ENCODE results near the gene BMERB1.
"Not testable (repeated sequence)": the region's sequence is repeated elsewhere in the genome, so short reads cannot be mapped to it uniquely, and the experiment has no call there.

BMERB1 gene

GRCh38 chr16:15466131-15466530 is 31.7 kb downstream of the BMERB1 start:
- DNase-seq, result no peak

GRCh38 chr16:15466886-15467781 is 32.7 kb downstream of the BMERB1 start:
- no peak for DNase-seq

GRCh38 chr16:15476971-15477370 is 42.6 kb downstream of the BMERB1 start:
- not testable (repeated sequence) for DNase-seq

GRCh38 chr16:15477802-15478201 is 43.4 kb downstream of the BMERB1 start:
- no peak for DNase-seq

DNA sequence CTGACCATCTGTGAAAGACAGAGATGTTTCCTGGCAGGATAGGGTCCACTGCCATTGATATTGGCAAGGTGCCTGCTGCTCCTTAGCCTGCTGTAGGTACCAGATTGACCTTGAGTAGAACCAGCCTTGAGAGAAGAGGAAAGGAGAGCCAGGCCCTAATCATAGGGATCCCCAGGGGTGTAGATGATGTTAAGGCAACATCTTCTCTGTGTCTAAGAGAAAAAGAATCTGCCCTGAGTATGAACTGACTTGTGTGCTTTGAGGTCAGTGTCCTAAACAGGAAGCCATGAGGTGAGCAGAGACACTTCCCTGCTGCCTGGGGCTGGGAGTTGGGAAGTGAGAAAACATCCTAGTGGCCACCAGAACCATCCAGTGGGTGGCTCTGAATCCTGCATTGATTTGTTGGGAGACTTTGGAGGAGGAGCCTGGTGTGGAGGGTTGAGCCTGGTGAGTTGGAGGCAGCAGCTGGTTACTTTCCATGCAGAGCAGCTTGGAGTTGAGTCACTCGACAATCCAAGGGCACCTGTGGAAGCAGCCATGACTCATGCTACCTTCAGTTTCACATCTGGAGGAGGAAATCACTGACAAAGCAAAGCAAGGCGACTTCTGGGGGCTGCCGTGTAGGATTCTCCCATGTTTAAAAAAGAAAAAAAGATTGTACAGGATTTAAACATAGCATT is 47.8 kb downstream of the BMERB1 start:
- no peak for DNase-seq

GRCh38 chr16:15482748-15483298 is 48.4 kb downstream of the BMERB1 start:
- no peak for DNase-seq

- no peak for DNase-seq
Measured at GRCh38 chr16:15483857-15484256, 49.5 kb downstream of the BMERB1 start.

GRCh38 chr16:15484662-15485061 is 50.3 kb downstream of the BMERB1 start:
- no peak for DNase-seq

- DNase-seq, result no peak
Measured at GRCh38 chr16:15485175-15485574, 50.8 kb downstream of the BMERB1 start.

DNA sequence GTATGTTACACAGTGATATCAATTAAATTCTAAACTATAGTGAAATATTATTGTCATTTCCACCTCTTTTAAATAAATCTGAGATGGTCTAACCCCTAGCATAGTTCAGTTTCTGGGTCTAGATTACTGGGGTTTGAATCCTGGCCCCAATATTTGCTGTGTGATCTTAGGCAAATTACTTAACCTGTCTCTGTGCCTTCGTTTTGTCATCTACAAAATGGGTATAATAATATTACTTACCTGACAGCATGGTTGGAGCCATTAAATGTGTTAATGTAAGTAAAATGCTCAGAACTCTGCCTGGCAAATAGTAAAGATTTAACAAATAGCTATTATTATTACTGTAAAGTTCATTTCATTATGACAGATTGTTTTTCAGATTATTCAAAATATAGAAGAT is 52.3 kb downstream of the BMERB1 start:
- DNase-seq, result no peak

DNA sequence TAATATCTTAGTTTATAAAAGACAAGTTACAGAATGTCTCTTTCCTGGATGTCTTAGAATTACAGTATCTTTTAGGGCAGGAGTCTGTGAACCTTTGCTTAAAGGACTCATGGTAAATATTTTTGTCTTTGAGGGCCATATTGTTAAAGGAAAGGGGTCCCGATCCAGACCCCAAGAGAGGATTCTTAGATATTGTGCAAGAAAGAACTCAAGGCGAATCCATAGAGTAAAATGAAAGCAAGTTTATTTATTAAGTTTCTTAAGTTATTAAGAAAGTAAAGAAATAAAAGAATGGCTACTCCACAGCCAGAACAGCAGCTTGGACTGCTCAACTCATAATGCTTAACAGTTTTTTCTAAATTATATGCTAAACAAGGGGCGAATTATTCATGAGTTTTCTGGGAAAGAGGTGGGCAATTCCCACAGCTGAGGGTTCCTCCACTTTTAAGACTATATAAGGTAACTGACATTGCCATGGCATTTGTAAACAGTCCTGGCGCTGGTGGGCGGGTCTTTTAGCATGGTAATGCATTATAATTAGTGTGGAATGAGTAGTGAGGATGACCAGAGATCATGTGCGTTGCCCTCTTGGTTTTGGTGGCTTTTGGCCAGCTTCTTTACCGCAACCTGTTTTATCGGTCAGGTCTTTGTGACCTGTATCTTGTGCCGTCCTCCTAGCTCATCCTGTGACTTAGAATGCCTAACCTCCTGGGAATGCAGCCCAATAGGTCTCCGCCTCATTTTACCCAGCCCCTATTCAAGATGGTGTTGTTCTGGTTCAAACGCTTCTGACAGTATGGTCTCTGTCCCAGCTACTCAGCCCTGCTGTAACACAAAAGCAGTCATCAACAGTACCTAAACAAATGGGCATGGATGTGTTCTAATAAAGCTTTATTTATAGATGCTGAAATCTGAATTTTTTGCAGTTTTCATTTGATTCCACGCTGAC is 53.2 kb downstream of the BMERB1 start:
- DNase-seq, result no peak

GRCh38 chr16:15489016-15489415 is 54.6 kb downstream of the BMERB1 start:
- no peak for DNase-seq

- no peak for DNase-seq
Measured at GRCh38 chr16:15490123-15490711, 55.8 kb downstream of the BMERB1 start.

DNA sequence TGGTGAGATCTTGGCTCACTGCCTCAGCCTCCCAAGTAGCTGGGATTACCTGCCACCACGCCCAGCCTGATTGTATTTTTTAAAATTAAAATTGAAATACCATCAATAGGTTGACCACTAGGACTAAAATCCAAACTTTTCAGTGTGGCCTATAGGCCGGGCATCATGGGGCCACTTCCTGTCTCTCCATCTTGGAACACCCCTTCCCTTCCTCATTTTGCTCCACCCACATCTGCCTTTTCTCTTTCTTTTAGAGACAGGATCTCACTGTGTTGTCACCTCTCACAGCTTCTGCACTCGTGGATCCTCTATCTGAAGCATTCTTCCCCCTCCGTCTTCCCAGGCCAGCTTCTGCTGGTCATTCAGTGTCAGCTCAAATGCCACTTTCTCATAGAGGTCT is 57.0 kb downstream of the BMERB1 start:
- no peak for DNase-seq

- no peak for DNase-seq
Measured at GRCh38 chr16:15492091-15492740, 57.8 kb downstream of the BMERB1 start.

DNA sequence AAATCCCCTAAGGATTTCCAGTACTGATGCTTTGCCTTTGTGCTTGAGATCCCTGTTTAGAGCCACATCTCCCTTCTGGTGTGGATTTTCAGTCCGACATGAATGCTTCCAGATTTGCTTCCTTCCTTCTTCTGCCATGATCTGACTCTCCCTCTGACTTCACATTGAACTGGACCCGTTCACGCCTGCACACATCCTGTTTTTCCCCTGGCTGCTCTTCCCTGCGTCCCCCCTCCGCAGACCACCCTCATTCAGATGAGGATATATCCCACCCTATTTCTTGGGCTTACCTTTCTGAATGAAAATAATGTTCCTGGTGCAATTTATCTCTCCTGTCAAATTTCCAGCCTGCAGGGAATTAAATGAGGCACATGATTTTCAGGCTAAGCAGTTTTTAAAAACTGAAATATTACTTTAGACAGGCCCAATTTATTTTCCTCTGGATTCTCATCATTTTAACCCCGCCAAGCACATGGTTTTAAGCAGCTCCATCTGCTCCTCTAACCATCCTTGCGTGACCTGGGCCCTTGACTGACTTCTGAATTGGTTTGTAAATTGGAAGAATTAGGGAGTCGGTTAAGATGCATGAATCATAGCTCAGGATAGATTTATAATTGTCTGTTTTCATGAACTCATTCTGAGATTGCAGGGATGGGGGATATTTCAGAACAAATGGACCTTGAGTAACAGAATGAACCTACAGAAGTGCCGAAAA is 59.2 kb downstream of the BMERB1 start:
- DNase-seq, result no peak

DNA sequence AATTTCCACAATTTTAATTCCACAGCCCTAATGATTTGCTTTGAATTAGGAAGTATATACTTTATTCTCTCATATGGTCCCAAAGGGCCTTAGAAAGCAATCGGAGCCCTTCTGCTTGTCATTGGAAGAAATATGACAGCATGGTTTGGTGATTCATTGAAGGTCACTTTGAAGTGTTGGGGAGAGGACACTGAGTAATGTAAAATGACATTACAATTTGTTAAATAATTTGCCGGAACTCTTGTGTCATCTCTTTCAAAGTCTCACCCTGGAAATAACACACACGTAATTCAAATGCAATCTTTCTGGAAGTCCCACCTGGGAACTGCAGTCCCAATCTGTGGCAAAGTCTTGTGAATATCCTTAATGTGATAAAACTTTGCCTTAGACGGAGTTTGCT is 59.8 kb downstream of the BMERB1 start:
- DNase-seq, result no peak

DNA sequence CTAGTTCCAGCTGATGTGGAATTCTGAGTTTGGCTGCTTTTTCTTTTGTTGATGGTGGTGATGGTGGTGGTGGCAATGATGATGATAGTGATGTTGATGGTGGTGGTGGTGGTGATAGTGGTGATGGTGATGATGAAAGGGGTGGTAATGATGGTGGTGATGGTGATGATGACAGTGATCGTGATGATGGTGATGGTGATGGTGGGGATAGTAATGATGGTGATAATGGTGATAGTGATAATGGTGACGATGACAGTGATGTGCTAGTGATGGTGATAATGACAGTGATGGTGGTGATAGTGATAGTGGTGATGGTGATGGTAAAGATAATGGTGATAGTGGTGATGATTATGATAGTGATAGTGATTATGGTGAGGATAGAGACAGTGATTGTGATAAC is 61.5 kb downstream of the BMERB1 start:
- DNase-seq, result no peak

DNA sequence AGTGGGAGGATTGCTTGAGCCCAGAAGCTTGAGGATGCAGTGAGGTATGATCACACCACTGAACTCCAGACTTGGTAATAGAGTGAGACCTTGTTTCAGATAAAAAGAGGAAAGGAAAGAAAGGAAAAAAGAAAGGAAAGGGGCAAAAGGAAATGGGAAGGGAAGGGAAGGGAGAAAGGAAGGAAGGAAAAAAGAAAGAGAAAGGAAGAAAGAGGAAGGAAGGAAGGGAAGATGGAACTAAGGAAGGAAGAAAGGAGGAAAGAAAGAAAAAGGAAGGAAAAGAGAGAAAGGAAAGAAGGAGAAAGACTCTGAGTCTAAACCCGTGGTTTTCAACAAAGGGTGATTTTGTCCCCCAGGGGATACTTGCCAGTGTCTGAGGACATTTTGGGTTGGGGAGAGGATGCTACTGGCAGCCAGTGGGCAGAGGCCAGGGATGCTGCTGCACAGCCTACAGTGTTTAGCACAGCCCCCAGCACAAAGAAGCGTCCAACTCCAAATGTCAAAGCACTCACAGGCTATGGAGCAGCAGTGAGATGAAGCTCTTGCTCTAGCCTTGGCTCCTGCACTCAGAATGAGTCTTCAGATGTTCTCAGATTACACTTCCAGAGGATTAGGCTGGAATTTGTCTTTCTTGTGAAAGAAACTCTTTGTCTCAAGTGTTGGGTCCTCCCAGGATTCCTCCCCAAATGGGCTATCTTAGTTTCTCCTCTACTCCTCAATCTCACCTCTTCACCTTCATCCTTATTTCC is 64.2 kb downstream of the BMERB1 start:
- no peak for DNase-seq

DNA sequence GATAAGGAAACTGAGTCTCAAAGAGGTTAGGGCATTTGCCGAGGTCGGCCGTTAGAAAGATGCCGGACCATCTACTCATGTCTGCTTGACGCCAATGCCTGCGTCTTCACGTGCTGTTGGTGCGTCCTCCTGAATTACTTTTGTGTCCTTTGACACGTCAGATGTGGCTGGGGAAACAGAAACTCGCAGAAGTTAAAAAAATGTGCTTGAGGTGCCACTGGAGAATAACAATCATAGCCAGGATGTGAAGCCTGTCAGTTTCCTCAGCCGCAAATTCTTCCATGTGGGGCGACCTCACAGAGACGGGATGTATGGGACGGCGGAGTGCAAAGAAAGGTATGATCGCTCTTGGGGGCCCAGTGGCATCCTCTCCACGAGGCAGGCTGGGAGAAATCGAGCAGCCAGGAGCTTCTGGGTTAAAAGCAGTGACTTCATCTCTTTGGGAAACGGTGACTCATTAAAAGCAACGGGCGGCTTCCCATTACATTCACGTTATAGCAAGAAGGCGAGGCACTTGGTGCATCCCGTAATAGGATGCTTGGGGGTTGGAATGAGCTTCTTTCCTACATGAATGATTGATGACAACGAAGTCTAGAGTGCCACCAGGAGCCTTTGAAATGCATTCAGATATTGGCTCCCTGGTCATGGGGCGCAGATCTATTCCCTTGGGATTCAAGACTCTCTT is 67.8 kb downstream of the BMERB1 start:
- peak; percentile 50 for DNase-seq

Measured in NCI-H2107 (cell line).